HEK293 (cell line): ENCODE data around the gene AURKB.

Experiments
- BCL11A ChIP-seq: fragments of 450-650 bp; formaldehyde crosslinking; IDR thresholded peaks from 2 replicates; pipeline ENCODE4 v1.5.1; 2016; ENCODE audit warnings: low read depth, missing biosample characterization, missing genetic modification characterization
- GLI2 ChIP-seq: fragments of 450-650 bp; formaldehyde crosslinking; IDR thresholded peaks from 2 replicates; pipeline ENCODE4; 2017; ENCODE audit warnings: missing biosample characterization, missing genetic modification characterization, low read depth, borderline replicate concordance
- GLI4 ChIP-seq: fragments of 450-650 bp; formaldehyde crosslinking; IDR thresholded peaks from 2 replicates; pipeline ENCODE4 v1.5.1; 2016; ENCODE audit warnings: missing biosample characterization, missing genetic modification characterization
- KLF10 ChIP-seq: fragments of 450-650 bp; IDR thresholded peaks from 2 replicates; pipeline ENCODE4 v1.5.1; 2018; ENCODE audit warnings: missing biosample characterization, mild to moderate bottlenecking, missing genetic modification characterization
- KLF9 ChIP-seq: fragments of 450-650 bp; formaldehyde crosslinking; IDR thresholded peaks from 2 replicates; pipeline ENCODE4 v1.5.1; 2016; ENCODE audit warnings: missing biosample characterization, missing genetic modification characterization, low read depth
- MEIS1 ChIP-seq: sonication (generic); formaldehyde crosslinking; IDR thresholded peaks from 2 replicates; pipeline ENCODE4 v1.8.1; 2022; ENCODE audit warnings: missing genetic modification reagents, mild to moderate bottlenecking, borderline replicate concordance
- SCRT1 ChIP-seq: fragments of 450-650 bp; formaldehyde crosslinking; IDR thresholded peaks from 2 replicates; pipeline ENCODE4 v1.5.1; 2016; ENCODE audit warnings: missing biosample characterization, missing genetic modification characterization, borderline replicate concordance
- SP2 ChIP-seq: fragments of 450-650 bp; formaldehyde crosslinking; IDR thresholded peaks from 2 replicates; pipeline ENCODE4 v1.5.1; 2016; ENCODE audit warnings: missing biosample characterization, missing genetic modification characterization
- YY2 ChIP-seq: fragments of 450-650 bp; formaldehyde crosslinking; IDR thresholded peaks from 2 replicates; pipeline ENCODE4 v1.5.1; 2016; ENCODE audit warnings: missing biosample characterization, missing genetic modification characterization
- ZBTB17 ChIP-seq: fragments of 450-650 bp; formaldehyde crosslinking; IDR thresholded peaks from 2 replicates; pipeline ENCODE4 v1.5.1; 2016; ENCODE audit warnings: missing biosample characterization, missing genetic modification characterization
- ZBTB48 ChIP-seq: fragments of 450-650 bp; formaldehyde crosslinking; IDR thresholded peaks from 2 replicates; pipeline ENCODE4 v1.5.1; 2016; ENCODE audit warnings: missing biosample characterization, missing genetic modification characterization
- ZEB2 ChIP-seq: fragments of 450-650 bp; formaldehyde crosslinking; IDR thresholded peaks from 2 replicates; pipeline ENCODE4 v1.5.1; 2016; ENCODE audit warnings: missing biosample characterization, missing genetic modification characterization
- ZNF112 ChIP-seq: fragments of 450-650 bp; formaldehyde crosslinking; IDR thresholded peaks from 2 replicates; pipeline ENCODE4 v1.5.0; 2017; ENCODE audit warnings: missing biosample characterization, missing genetic modification characterization
- ZNF133 ChIP-seq: fragments of 450-650 bp; formaldehyde crosslinking; IDR thresholded peaks from 2 replicates; pipeline ENCODE4 v1.5.1; 2016; ENCODE audit warnings: missing biosample characterization, missing genetic modification characterization
- ZNF157 ChIP-seq: fragments of 450-650 bp; formaldehyde crosslinking; IDR thresholded peaks from 2 replicates; pipeline ENCODE4 v1.5.1; 2016; ENCODE audit warnings: missing biosample characterization, missing genetic modification characterization
- ZNF184 ChIP-seq: fragments of 450-650 bp; IDR thresholded peaks from 2 replicates; pipeline ENCODE4 v1.5.1; 2018; ENCODE audit warnings: missing biosample characterization, mild to moderate bottlenecking, missing genetic modification characterization
- ZNF19 ChIP-seq: fragments of 450-650 bp; formaldehyde crosslinking; IDR thresholded peaks from 2 replicates; pipeline ENCODE4; 2016; ENCODE audit warnings: missing biosample characterization, missing genetic modification characterization, low read depth
- ZNF2 ChIP-seq: fragments of 450-650 bp; formaldehyde crosslinking; IDR thresholded peaks from 2 replicates; pipeline ENCODE4 v1.5.1; 2016; ENCODE audit warnings: missing biosample characterization, missing genetic modification characterization
- ZNF221 ChIP-seq: fragments of 450-650 bp; formaldehyde crosslinking; IDR thresholded peaks from 2 replicates; pipeline ENCODE4 v1.5.1; 2017; ENCODE audit warnings: missing biosample characterization, missing genetic modification characterization, borderline replicate concordance
- ZNF239 ChIP-seq: fragments of 450-650 bp; formaldehyde crosslinking; IDR thresholded peaks from 2 replicates; pipeline ENCODE4 v1.5.1; 2016; ENCODE audit warnings: missing biosample characterization, missing genetic modification characterization
- ZNF292 ChIP-seq: fragments of 450-650 bp; formaldehyde crosslinking; IDR thresholded peaks from 2 replicates; pipeline ENCODE4 v1.5.1; 2016; ENCODE audit warnings: low read depth, missing biosample characterization, missing genetic modification characterization, borderline replicate concordance
- ZNF302 ChIP-seq: fragments of 450-650 bp; formaldehyde crosslinking; IDR thresholded peaks from 2 replicates; pipeline ENCODE4 v1.5.1; 2016; ENCODE audit warnings: missing biosample characterization, missing genetic modification characterization, low read depth
- ZNF311 ChIP-seq: fragments of 450-650 bp; formaldehyde crosslinking; IDR thresholded peaks from 2 replicates; pipeline ENCODE4 v1.5.1; 2017; ENCODE audit warnings: missing biosample characterization, missing genetic modification characterization, borderline replicate concordance
- ZNF366 ChIP-seq: fragments of 450-650 bp; formaldehyde crosslinking; conservative IDR thresholded peaks from 2 replicates; pipeline ENCODE4 v1.5.1; 2016; ENCODE audit warnings: missing biosample characterization, missing genetic modification characterization
- ZNF423 ChIP-seq: fragments of 450-650 bp; formaldehyde crosslinking; IDR thresholded peaks from 2 replicates; pipeline ENCODE4 v1.5.1; 2016; ENCODE audit warnings: missing biosample characterization, missing genetic modification characterization
- ZNF433 ChIP-seq: fragments of 450-650 bp; formaldehyde crosslinking; IDR thresholded peaks from 2 replicates; pipeline ENCODE4 v1.5.1; 2016; ENCODE audit warnings: missing biosample characterization, missing genetic modification characterization, low read depth
- ZNF629 ChIP-seq: fragments of 450-650 bp; formaldehyde crosslinking; IDR thresholded peaks from 2 replicates; pipeline ENCODE4 v1.5.1; 2017; ENCODE audit warnings: missing biosample characterization, missing genetic modification characterization
- ZNF76 ChIP-seq: fragments of 450-650 bp; formaldehyde crosslinking; IDR thresholded peaks from 2 replicates; pipeline ENCODE4; 2016; ENCODE audit warnings: low read depth, missing biosample characterization, missing genetic modification characterization, borderline replicate concordance
- ZNF777 ChIP-seq: fragments of 450-650 bp; formaldehyde crosslinking; IDR thresholded peaks from 2 replicates; pipeline ENCODE4 v1.5.1; 2017; ENCODE audit warnings: missing biosample characterization, missing genetic modification characterization, borderline replicate concordance
- ZSCAN16 ChIP-seq: fragments of 450-650 bp; formaldehyde crosslinking; IDR thresholded peaks from 2 replicates; pipeline ENCODE4 v1.5.1; 2016; ENCODE audit warnings: missing biosample characterization, missing genetic modification characterization
- TF ChIP-seq, protein P1 (sequence below): fragments of 450-650 bp; formaldehyde crosslinking; IDR thresholded peaks from 2 replicates; pipeline ENCODE4 v1.5.1; 2016; ENCODE audit warnings: missing biosample characterization, missing genetic modification characterization, borderline replicate concordance
- TF ChIP-seq, protein P2 (sequence below): fragments of 450-650 bp; formaldehyde crosslinking; IDR thresholded peaks from 2 replicates; pipeline ENCODE4 v1.5.1; 2016; ENCODE audit warnings: missing biosample characterization, missing genetic modification characterization
- TF ChIP-seq, protein P3 (sequence below): fragments of 450-650 bp; formaldehyde crosslinking; IDR thresholded peaks from 2 replicates; pipeline ENCODE4 v1.5.1; 2016; ENCODE audit warnings: missing biosample characterization, missing genetic modification characterization
- TF ChIP-seq, protein P4 (sequence below): fragments of 450-650 bp; formaldehyde crosslinking; IDR thresholded peaks from 2 replicates; pipeline ENCODE4 v1.5.1; 2017; ENCODE audit warnings: missing biosample characterization, mild to moderate bottlenecking, missing genetic modification characterization, moderate library complexity
- TF ChIP-seq, protein P5 (sequence below): fragments of 450-650 bp; formaldehyde crosslinking; IDR thresholded peaks from 2 replicates; pipeline ENCODE4 v1.5.1; 2016; ENCODE audit warnings: missing biosample characterization, missing genetic modification characterization

Gene AURKB

GRCh38 chr17:8226536-8227237, 16.3 kb upstream of the AURKB start (continued):
- TF ChIP-seq ZNF184 (tag by site-specific recombination) (peak; percentile 73), ZNF292 (tag by site-specific recombination) (no peak), ZNF221 (tag by site-specific recombination) (0 out of 2 replicates have a peak, but pooled peaks have one; percentile 31), SP2 (tag by site-specific recombination) (peak; percentile 52), MEIS1 (no peak), ZNF112 (tag by site-specific recombination) (no peak), ZNF19 (no peak), KLF9 (tag by site-specific recombination) (0 out of 2 replicates have a peak, but pooled peaks have one; percentile 17), ZBTB48 (tag by site-specific recombination) (no peak; the same call in 1 of the 2 replicates), KLF10 (tag by site-specific recombination) (peak; percentile 15; the same call in 1 of the 2 replicates), ZBTB17 (peak; percentile 54; the same call in 1 of the 2 replicates), ZNF2 (tag by site-specific recombination) (peak; percentile 68), ZSCAN16 (no peak), GLI2 (tag by site-specific recombination) (no peak), BCL11A (tag by site-specific recombination) (peak; percentile 94), SCRT1 (tag by site-specific recombination) (no peak), ZNF76 (tag by site-specific recombination) (peak; percentile 68; the same call in 1 of the 2 replicates), ZNF133 (no peak), ZEB2 (tag by site-specific recombination) (peak; percentile 76), ZNF302 (tag by site-specific recombination) (no peak), ZNF777 (tag by site-specific recombination) (no peak; the same call in 1 of the 2 replicates), ZNF311 (no peak), YY2 (no peak), ZNF239 (tag by site-specific recombination) (no peak), ZNF423 (no peak), ZNF629 (tag by site-specific recombination) (peak; percentile 83), ZNF366 (tag by site-specific recombination) (peak; percentile 85), GLI4 (tag by site-specific recombination) (no peak), ZNF433 (tag by site-specific recombination) (no peak), ZNF157 (no peak)
- TF ChIP-seq, protein P1, sequence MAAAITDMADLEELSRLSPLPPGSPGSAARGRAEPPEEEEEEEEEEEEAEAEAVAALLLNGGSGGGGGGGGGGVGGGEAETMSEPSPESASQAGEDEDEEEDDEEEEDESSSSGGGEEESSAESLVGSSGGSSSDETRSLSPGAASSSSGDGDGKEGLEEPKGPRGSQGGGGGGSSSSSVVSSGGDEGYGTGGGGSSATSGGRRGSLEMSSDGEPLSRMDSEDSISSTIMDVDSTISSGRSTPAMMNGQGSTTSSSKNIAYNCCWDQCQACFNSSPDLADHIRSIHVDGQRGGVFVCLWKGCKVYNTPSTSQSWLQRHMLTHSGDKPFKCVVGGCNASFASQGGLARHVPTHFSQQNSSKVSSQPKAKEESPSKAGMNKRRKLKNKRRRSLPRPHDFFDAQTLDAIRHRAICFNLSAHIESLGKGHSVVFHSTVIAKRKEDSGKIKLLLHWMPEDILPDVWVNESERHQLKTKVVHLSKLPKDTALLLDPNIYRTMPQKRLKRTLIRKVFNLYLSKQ (tag by site-specific recombination): no peak
- TF ChIP-seq, protein P2, sequence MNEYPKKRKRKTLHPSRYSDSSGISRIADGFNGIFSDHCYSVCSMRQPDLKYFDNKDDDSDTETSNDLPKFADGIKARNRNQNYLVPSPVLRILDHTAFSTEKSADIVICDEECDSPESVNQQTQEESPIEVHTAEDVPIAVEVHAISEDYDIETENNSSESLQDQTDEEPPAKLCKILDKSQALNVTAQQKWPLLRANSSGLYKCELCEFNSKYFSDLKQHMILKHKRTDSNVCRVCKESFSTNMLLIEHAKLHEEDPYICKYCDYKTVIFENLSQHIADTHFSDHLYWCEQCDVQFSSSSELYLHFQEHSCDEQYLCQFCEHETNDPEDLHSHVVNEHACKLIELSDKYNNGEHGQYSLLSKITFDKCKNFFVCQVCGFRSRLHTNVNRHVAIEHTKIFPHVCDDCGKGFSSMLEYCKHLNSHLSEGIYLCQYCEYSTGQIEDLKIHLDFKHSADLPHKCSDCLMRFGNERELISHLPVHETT: peak; percentile 80
- TF ChIP-seq, protein P3, sequence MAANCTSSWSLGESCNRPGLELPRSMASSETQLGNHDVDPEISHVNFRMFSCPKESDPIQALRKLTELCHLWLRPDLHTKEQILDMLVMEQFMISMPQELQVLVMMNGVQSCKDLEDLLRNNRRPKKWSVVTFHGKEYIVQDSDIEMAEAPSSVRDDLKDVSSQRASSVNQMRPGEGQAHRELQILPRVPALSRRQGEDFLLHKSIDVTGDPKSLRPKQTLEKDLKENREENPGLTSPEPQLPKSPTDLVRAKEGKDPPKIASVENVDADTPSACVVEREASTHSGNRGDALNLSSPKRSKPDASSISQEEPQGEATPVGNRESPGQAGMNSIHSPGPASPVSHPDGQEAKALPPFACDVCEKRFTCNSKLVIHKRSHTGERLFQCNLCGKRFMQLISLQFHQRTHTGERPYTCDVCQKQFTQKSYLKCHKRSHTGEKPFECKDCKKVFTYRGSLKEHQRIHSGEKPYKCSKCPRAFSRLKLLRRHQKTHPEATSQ: no peak
- TF ChIP-seq, protein P4, sequence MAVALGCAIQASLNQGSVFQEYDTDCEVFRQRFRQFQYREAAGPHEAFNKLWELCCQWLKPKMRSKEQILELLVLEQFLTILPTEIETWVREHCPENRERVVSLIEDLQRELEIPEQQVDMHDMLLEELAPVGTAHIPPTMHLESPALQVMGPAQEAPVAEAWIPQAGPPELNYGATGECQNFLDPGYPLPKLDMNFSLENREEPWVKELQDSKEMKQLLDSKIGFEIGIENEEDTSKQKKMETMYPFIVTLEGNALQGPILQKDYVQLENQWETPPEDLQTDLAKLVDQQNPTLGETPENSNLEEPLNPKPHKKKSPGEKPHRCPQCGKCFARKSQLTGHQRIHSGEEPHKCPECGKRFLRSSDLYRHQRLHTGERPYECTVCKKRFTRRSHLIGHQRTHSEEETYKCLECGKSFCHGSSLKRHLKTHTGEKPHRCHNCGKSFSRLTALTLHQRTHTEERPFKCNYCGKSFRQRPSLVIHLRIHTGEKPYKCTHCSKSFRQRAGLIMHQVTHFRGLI: peak; percentile 27; the same call in 1 of the 2 replicates
- TF ChIP-seq, protein P5, sequence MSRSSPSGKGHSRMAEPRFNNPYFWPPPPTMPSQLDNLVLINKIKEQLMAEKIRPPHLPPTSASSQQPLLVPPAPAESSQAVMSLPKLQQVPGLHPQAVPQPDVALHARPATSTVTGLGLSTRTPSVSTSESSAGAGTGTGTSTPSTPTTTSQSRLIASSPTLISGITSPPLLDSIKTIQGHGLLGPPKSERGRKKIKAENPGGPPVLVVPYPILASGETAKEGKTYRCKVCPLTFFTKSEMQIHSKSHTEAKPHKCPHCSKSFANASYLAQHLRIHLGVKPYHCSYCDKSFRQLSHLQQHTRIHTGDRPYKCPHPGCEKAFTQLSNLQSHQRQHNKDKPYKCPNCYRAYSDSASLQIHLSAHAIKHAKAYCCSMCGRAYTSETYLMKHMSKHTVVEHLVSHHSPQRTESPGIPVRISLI (tag by site-specific recombination): peak; percentile 98
